HFF-Myc (cell line): Measurements from ENCODE around the gene BABAM2.

Experiments used
- DNase-seq: peaks from one replicate; pipeline ENCODE4 v3.0.0-alpha.2; 2011; ENCODE audit warnings: low read depth; ENCODE audit errors: extremely low read depth
- H3K4me3 ChIP-seq: replicated peaks from 2 replicates; pipeline ENCODE4 v1.5.1; 2011; ENCODE audit warnings: low read depth, mild to moderate bottlenecking, control low read depth, low read length
- CTCF ChIP-seq: IDR thresholded peaks from 2 replicates; pipeline ENCODE4 v1.5.1; 2012; ENCODE audit warnings: mild to moderate bottlenecking, low read depth, low read length, control low read depth; ENCODE audit errors: missing control alignments

BABAM2 gene

GRCh38 chr2:28343971-28344715 is 453.6 kb downstream of the BABAM2 start:
- no peak for TF ChIP-seq CTCF
- DNase-seq, result no peak
- no peak overlapping the region for H3K4me3 ChIP-seq

GRCh38 chr2:28344756-28345373 is 454.3 kb downstream of the BABAM2 start:
- H3K4me3 ChIP-seq, result no peak overlapping the region
- no peak for DNase-seq
- TF ChIP-seq CTCF, result no peak

- no peak overlapping the region for H3K4me3 ChIP-seq
- no peak for DNase-seq
- no peak for TF ChIP-seq CTCF
Observed at GRCh38 chr2:28345619-28346018, 455.1 kb downstream of the BABAM2 start.

- H3K4me3 ChIP-seq, result no peak overlapping the region
- no peak for TF ChIP-seq CTCF
- DNase-seq, result no peak
Observed at GRCh38 chr2:28346587-28346986, 456.1 kb downstream of the BABAM2 start.

GRCh38 chr2:28347193-28347592 is 456.7 kb downstream of the BABAM2 start:
- TF ChIP-seq CTCF, result no peak
- H3K4me3 ChIP-seq, result no peak overlapping the region
- no peak for DNase-seq

DNA sequence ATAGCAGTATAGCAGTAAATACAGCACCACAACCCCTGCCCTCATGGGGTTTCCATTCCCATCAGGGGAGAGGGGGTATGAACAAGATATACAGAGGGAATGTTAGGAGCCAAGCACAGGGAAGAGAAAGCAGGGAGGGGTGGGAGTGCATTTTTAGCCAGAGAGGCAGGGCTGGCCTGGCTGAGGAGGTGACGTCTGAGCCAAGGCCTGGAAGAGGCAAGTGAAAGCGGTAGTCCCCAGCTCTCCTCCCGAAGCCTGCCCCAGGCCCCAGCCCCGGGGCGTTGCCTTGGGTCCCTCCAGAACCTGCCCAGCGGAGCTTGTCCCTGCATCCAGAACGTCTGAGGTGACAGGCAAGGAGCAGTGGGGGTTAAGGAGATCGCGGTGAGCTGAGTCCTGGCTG is 457.1 kb downstream of the BABAM2 start:
- H3K4me3 ChIP-seq, result no peak overlapping the region
- TF ChIP-seq CTCF, result no peak
- DNase-seq, result no peak
